ENCODE results near the gene UTS2.

GRCh38 chr1:7888248-7889081 is 35.6 kb upstream of the UTS2 start:
- TF ChIP-seq POLR2A (IDR thresholded peaks at IDR 0.05; ENCODE audit: low read depth, low read length) (no peak), TAF1 (IDR thresholded peaks at IDR 0.05; ENCODE audit: borderline replicate concordance, low read depth, low read length) (no peak)
